Activated gamma-delta T cell treated with Interleukin-2 at 50 U/mL for 16 hours (primary cell): Measurements from ENCODE around the gene CEBPE.

ENCODE experiments used
- DNase-seq: peaks from one replicate; pipeline ENCODE4 v3.0.0-alpha.2; 2020

Gene CEBPE

DNA sequence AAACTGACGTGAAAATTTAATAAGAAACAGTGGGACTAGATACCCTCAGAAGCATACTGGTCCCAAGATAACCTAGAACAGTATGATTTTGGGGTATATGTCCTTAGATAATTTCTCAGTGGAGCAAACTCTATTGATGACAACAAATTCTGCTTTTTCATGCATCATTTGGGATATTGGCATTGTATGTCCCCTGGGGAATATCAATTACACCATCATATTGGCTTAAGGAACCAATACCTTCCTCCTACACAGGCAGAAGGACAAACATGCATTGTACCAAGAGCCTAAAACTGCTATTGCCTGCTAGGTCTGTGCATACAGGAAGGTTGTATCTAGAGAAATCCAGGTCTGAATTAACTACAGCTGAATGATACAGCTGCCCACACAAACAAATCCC is 44.1 kb downstream of the CEBPE start:
- DNase-seq, result no peak

DNA sequence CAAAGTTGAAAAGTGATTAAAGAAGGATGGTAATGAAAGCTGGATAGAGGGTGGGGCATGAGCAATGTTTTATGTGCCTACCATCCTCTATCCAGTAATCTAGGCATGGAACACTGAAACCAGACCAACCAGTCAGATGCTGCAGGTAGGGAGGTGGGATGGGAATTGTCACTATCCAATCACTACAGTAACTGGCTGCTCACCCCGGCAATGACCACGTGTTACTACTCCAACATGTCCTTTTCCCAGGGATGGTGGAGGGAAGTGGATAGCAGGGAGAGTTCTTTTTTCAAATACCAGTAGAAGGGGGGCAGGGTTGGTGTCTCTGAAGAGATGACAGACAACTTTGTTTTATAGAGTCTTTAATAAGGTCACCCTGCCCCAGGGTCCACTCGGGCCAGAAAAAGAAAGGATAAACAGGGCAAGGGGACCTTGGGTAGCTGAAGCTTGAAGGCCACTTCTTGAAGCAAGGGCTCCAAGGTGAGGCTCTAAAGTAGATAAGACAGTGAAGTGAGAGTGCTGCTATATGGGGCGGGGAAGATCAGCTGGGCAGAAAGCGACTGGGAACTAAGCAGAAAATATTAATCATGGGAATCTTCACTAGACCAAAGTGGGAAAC is 47.0 kb downstream of the CEBPE start:
- DNase-seq, result no peak

DNA sequence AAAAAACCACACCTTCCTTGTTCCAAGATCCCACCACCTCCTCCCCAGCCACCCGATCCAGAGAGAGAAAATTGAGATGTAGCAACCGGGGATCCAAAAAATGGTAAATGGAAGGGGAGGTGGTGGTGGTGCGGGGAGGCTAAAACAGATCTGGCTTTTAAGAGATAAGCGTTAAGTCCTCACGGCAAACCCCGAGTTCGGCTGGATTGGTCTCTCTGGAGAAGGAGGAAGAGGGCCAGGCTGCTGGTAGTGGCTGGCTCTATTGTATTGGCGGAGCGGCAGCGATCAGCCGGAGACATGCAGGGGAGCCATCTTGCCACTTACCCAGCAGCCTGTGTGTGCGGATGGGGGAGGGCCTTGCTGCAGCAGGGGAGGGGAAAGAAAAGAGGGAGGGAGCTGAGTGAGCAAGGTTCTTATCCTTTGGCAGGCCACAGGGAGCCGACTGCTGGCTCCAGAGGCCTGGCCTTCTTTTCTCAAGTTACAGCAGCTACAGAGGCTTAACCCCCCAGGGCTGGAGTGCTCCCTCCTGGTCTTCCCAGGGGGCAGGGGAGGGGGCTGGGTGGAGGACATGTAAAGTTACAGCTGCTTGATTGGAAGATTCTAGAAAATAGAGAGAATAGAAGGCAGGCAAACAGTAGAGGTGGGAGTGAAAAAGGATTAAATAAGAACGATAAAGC is 47.7 kb downstream of the CEBPE start:
- DNase-seq, result peak; percentile 65

DNA sequence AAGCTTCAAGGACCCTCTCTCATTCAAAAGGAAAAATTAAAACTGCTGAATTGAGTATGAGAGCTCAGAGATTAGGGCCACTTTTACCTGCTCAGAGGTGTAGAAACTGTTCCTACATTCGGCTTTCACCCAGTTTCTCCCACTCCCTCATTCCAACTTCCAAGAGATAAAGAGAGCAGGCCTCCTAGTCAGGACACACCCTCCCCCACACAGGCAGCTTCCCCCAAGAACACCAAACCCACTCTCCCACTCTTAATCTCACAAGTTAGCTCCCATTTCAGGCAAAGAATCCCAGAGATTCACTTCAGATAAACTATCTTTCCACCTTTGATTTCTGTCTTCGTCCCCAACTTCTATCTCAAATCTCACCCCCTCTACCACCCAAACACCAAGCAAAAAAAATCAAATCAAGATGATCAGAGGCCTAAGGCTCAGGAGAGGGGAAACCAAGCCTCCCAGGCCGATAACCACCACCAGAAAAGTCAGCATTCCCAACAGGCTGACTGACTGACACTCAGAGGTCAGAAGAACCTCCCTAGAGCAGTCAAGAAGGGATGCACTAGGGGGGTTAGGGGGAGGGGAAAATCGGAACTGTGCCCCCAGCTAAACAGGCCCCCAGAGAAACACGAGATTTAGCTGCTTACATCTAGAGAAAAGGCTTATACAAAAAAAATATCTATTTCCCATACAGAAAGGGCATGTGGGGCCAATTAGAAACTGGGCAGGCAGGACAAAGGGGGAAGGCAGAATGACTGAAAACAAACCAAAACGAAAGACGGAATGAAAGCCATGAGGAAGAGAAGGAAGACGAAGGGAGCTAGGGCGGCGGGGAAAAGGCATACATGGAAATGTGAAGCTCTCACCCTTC is 48.6 kb downstream of the CEBPE start:
- no peak for DNase-seq

DNA sequence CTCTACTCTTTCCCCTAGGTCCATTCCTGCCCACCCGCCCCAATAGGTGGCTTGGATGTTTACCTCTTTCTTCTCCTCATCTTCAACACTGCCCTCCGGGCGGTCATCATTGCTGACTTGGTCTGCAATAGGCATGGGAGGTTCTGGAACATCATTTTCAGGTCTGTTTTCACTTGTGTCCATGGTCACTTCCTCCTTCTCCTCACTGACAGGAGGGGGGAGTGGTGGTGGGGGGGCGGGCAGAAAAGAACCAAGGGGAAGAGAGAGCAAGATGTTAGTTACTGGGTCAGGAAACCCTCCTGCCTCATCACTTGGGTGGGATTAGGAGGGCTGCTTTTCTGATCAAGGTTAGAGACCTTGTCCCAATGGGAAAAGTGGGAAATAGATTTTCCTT is 49.6 kb downstream of the CEBPE start:
- no peak for DNase-seq

DNA sequence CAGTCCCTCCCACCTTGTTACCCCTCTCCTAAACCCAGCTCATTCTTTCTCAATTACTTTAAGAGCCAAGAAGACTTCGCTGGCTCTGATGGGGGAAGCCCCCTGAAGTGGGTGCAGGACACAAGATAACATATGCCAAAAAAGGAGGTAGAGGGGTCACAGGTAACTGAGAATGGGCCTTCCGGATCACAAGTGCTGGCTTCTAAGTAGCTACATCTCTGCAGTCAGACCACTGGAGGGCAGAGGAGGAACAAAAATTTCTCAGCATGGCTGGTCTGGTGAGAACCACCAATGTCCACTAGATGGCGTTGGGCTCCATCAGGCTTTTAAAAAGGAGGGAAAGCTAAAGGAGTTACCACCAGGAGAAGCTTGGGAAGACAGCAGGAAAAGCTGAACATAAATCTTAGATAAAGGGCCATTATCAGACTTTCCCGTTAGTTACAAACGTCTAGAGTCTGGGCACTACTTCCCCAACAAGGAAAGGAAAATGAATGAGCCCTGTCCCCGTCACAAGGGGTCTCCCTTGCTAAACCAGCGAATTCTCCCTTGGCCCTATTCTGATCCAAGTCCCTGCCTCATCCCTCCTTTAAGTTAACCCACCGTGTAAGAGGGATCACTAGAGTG is 50.2 kb downstream of the CEBPE start:
- peak; percentile 70 for DNase-seq

DNA sequence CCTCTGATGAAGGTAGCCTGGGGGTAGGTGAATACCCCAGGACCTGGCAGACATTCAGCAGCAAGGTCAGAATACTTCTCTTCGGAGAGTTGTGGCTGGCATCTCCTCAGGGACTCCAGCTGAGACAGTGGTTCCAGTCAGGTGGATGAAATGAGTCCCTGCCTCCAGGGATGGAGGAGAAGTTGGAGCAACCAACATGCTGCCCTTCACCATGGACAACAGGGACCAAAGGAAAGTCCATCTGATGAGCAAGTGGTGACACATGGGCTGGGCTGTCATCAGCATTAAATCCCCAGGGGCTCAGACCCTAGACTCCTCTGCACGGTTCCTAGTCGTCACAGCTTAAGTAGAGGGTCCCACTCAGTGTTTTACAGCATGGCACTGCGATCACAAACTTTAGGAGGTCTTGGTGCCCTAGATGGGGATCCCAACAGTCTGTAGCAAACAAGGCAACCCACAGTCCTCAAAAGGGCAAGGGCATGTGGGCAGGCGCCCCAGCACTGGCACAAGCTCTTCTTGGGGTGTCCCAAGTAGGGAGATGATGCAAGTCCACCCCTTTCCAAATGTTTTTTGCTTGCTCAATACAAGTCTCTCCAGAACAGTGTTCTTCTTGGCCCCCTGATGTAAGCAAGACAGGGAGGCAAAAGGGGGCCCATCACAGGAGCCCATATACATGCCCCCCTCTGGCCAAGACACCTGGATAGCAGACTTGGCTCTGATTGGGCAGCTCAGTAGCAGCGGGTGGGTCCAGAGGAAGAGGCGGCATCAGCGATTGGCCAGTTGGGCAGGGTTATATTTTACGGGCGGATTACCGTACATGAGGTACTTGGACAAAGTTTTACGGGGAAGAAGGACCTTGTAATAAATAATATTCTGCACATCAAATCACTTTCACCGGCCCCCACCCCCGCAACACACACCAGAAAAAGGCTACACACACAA is 50.9 kb downstream of the CEBPE start:
- DNase-seq, result no peak
